RCC 7860 (cell line): ENCODE results near the gene ALPP.
"Not testable (repeated sequence)": the region's sequence is repeated elsewhere in the genome, so short reads cannot be mapped to it uniquely, and the experiment has no call there.

Experiments
- DNase-seq: peaks from one replicate; pipeline ENCODE4 v3.0.0-alpha.2; 2015; ENCODE audit warnings: low spot score
- FAIRE-seq: peaks from 2 replicates; lab custom pipeline; 2012; peaks lifted over from hg19 to GRCh38; lab: Jason Lieb, UNC

ALPP gene

GRCh38 chr2:232419245-232420072 lies 40.9 kb downstream of the ALPP start:
- FAIRE-seq = no peak
- DNase-seq = no peak

- FAIRE-seq (no peak), DNase-seq (no peak)
Measured at GRCh38 chr2:232420073-232420454, 41.5 kb downstream of the ALPP start.

GRCh38 chr2:232420463-232421188 lies 42.1 kb downstream of the ALPP start:
- FAIRE-seq (no peak), DNase-seq (no peak)

GRCh38 chr2:232421189-232421785 lies 42.7 kb downstream of the ALPP start:
- no peak for FAIRE-seq
- no peak for DNase-seq

GRCh38 chr2:232422051-232422450 lies 43.5 kb downstream of the ALPP start:
- no peak for DNase-seq
- no peak for FAIRE-seq

- DNase-seq, FAIRE-seq: not testable (repeated sequence)
Measured at GRCh38 chr2:232422996-232423395, 44.4 kb downstream of the ALPP start.

GRCh38 chr2:232423407-232423806 lies 44.9 kb downstream of the ALPP start:
- not testable (repeated sequence) for DNase-seq, FAIRE-seq

GRCh38 chr2:232431705-232432590 lies 53.4 kb downstream of the ALPP start:
- FAIRE-seq = no peak

More at GRCh38 chr2:232431705-232432590, 53.4 kb downstream of the ALPP start:
- no peak for DNase-seq
